ENCODE measurements around the gene MYO3A. TPM values are rescaled to one million over a fixed set of nuclear protein-coding genes. Genes with fewer than 3 reads are reported as not detected.

MYO3A gene
- total RNA-seq, 1 experiment from 2014 or later: not detected

DNA sequence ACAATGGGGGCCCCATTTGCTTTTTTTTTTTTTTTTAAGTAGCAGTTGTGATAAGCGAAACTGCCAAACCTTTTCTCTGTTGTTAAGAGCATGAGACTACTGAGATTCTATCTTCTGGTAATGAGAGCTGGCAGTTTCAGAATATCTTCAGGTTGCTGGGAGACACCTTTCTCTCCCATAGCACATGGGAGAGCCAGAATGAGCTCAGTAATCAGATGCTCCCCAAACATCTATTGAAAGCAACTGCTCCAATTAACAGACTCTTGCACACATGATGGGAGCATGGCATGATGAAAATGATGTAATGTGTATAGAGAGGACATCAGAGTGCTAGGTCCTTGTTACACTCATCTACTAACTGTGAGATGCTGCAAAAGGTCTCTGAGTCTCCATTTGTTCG, 18.8 kb downstream of the MYO3A start (continued):
- TF ChIP-seq SIN3A (IDR thresholded peaks at IDR 0.05; ENCODE audit: low read depth): no peak

DNA sequence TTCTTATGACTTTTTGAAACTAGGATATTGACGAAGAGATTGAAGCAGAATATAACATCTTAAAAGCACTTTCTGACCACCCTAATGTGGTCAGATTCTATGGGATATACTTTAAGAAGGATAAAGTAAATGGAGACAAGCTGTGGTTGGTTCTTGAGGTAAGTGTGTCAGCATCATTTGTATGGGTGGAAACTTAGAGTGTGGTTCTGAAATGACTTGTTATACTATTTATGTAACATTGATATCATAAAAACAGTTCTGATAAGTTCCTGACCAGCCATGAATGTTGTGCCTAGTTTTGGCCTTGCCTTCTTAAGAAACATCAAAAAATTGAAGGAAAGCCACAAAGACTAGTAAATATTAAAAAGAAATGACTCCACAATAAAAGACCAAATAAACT, 20.8 kb downstream of the MYO3A start:
- TF ChIP-seq EZH2 (IDR thresholded peaks at IDR 0.05) (no peak), SP1 (IDR thresholded peaks at IDR 0.05; ENCODE audit: low read depth) (no peak)
- no peak overlapping the region for H3K27ac ChIP-seq (ENCODE audit: low read depth, low read length)

GRCh38 chr10:25959540-25960232, 25.7 kb downstream of the MYO3A start:
- H3K9me3 ChIP-seq (ENCODE audit: control insufficient read depth in 1 of 2, insufficient read depth in 1 of 2, low read depth in 1 of 2, low read length in 2 of 2): no peaks in the 10 kb centered on the region
- H4K20me1 ChIP-seq (ENCODE audit: insufficient read depth): no peaks in the 10 kb centered on the region
- no peaks in the 10 kb centered on the region for H3K36me3 ChIP-seq (ENCODE audit: control insufficient read depth in 1 of 2, insufficient read depth in 2 of 2, low read length in 2 of 2)
- no peaks in the 10 kb centered on the region for H3K79me2 ChIP-seq (ENCODE audit: insufficient read depth, low read length)
- intact Hi-C loops (cut with micrococcal nuclease): no loop called here
- no peaks in the 10 kb centered on the region for H3K4me1 ChIP-seq (ENCODE audit: control insufficient read depth in 1 of 2, insufficient read depth in 2 of 2, low read length in 2 of 2)
- no peak overlapping the region for H3K4me3 ChIP-seq (replicated peaks in 1 of 2; ENCODE audit: low read depth in 1 of 2, low read length in 2 of 2)
- ChIA-PET RAD21 (ENCODE audit: low non-redundant PET in 1 of 2, low total read pairs in 2 of 2, uncharacterized antibody in 2 of 2, unreplicated experiment in 2 of 2) (no interaction called here), CTCF (no interaction called here), POLR2A (no interaction called here)
- no peak for DNase-seq (ENCODE audit: low read depth, low spot score)
- H3K27ac ChIP-seq (ENCODE audit: low read depth, low read length): no peak overlapping the region
- H2AFZ ChIP-seq (ENCODE audit: low read depth, low read length, poor library complexity, severe bottlenecking): no peak overlapping the region
- peaks cover 7% of the 10 kb centered on the region; the same call in 1 of the 2 replicates for H3K27me3 ChIP-seq (ENCODE audit: insufficient read depth, low read length)
- no peak for ATAC-seq
- no peaks in the 10 kb centered on the region for H3K9me2 ChIP-seq (ENCODE audit: insufficient read depth)
- no TSS peak for BruUV-seq (replicated peaks)
- H3K4me2 ChIP-seq (ENCODE audit: low read length): no peak overlapping the region
- no peak overlapping the region for H3K9ac ChIP-seq (ENCODE audit: low read length)
- TF ChIP-seq POLR2AphosphoS5 (IDR thresholded peaks at IDR 0.05; ENCODE audit: low read depth, low read length) (no peak), ZFX (IDR thresholded peaks at IDR 0.05) (no peak), SRF (IDR thresholded peaks at IDR 0.05; ENCODE audit: low read depth) (no peak), ZNF274 (IDR thresholded peaks at IDR 0.05; ENCODE audit: low read depth, low read length) (no peak), MAX (IDR thresholded peaks at IDR 0.05) (no peak), EZH2 (IDR thresholded peaks at IDR 0.05) (no peak), RAD21 (IDR thresholded peaks at IDR 0.05; ENCODE audit: low read depth) (no peak), EGR1 (IDR thresholded peaks at IDR 0.05; ENCODE audit: low read depth) (no peak), ATF3 (IDR thresholded peaks at IDR 0.05) (no peak), SIN3A (IDR thresholded peaks at IDR 0.05; ENCODE audit: low read depth) (no peak), CBX3 (IDR thresholded peaks at IDR 0.05; ENCODE audit: low read depth) (no peak), POLR2A (IDR thresholded peaks at IDR 0.05; ENCODE audit: borderline replicate concordance, extremely low read depth, insufficient read depth, insufficient read length) (no peak), ELF1 (IDR thresholded peaks at IDR 0.05; ENCODE audit: borderline replicate concordance, low read depth) (no peak), ZBTB33 (IDR thresholded peaks at IDR 0.05; ENCODE audit: extremely low read depth, insufficient replicate concordance, low read length) (no peak), EZH2phosphoT487 (IDR thresholded peaks at IDR 0.05; ENCODE audit: borderline replicate concordance) (no peak), YY1 (IDR thresholded peaks at IDR 0.05; ENCODE audit: extremely low read depth, insufficient replicate concordance, low read depth, low read length) (no peak), TCF7L2 (IDR thresholded peaks at IDR 0.05; ENCODE audit: borderline replicate concordance, extremely low read depth, insufficient read depth, insufficient read length) (no peak)

More for the DNA sequence above, 20.8 kb downstream of the MYO3A start:
- ChIA-PET RAD21 (ENCODE audit: low non-redundant PET in 1 of 2, low total read pairs in 2 of 2, uncharacterized antibody in 2 of 2, unreplicated experiment in 2 of 2) (no interaction called here), CTCF (no interaction called here), POLR2A (no interaction called here)
- no TSS peak for BruUV-seq (replicated peaks)
- intact Hi-C loops (cut with micrococcal nuclease): no loop called here
- Histone ChIP-seq H3K4me2 (ENCODE audit: low read length) (no peak overlapping the region), H3K79me2 (ENCODE audit: insufficient read depth, low read length) (no peaks in the 10 kb centered on the region), H3K27me3 (ENCODE audit: insufficient read depth, low read length) (peaks cover 7% of the 10 kb centered on the region; the same call in 1 of the 2 replicates), H2AFZ (ENCODE audit: low read depth, low read length, poor library complexity, severe bottlenecking) (no peak overlapping the region), H3K36me3 (ENCODE audit: control insufficient read depth in 1 of 2, insufficient read depth in 2 of 2, low read length in 2 of 2) (no peaks in the 10 kb centered on the region), H3K9me3 (ENCODE audit: control insufficient read depth in 1 of 2, insufficient read depth in 1 of 2, low read depth in 1 of 2, low read length in 2 of 2) (no peaks in the 10 kb centered on the region), H3K4me1 (ENCODE audit: control insufficient read depth in 1 of 2, insufficient read depth in 2 of 2, low read length in 2 of 2) (no peaks in the 10 kb centered on the region), H3K9ac (ENCODE audit: low read length) (no peak overlapping the region), H3K4me3 (replicated peaks in 1 of 2; ENCODE audit: low read depth in 1 of 2, low read length in 2 of 2) (no peak overlapping the region), H4K20me1 (ENCODE audit: insufficient read depth) (no peaks in the 10 kb centered on the region), H3K9me2 (ENCODE audit: insufficient read depth) (no peaks in the 10 kb centered on the region)
- ATAC-seq (no peak), DNase-seq (ENCODE audit: low read depth, low spot score) (no peak)

Data from HCT116 (cell line).